ENCODE measurements around the gene SMTNL2.

Gene SMTNL2

GRCh38 chr17:4557626-4558346 lies 26.5 kb upstream of the SMTNL2 start:
- H3K4me3 ChIP-seq: no peak overlapping the region
- H3K27ac ChIP-seq: no peak overlapping the region

GRCh38 chr17:4558347-4558971 lies 25.9 kb upstream of the SMTNL2 start:
- Histone ChIP-seq H3K4me3 (no peak overlapping the region), H3K27ac (no peak overlapping the region)

- Histone ChIP-seq H3K4me3 (peak overlapping the region in 5 of 7 experiments; percentile 8 to 30 (median 17)), H3K27ac (peak overlapping the region in 11 of 21 experiments; percentile 56 to 85 (median 77))
Measured at GRCh38 chr17:4559139-4559791, 25.1 kb upstream of the SMTNL2 start.

GRCh38 chr17:4559966-4560365 lies 24.4 kb upstream of the SMTNL2 start:
- peak overlapping the region in 5 of 7 experiments; percentile 8 to 30 (median 17) for H3K4me3 ChIP-seq

GRCh38 chr17:4560421-4560820 lies 23.9 kb upstream of the SMTNL2 start, which contains the start of gene GGT6:
Gene GGT6, minus strand, starts transcription at chr17:4560577. Its CDS starts 56 bp downstream, at chr17:4560521.
- Histone ChIP-seq H3K27ac (peak within 1 kb of the TSS in 20 of 21 experiments; percentile 26 to 85 (median 66)), H3K4me3 (peak within 1 kb of the TSS in 5 of 7 experiments; percentile 8 to 30 (median 17))

More at GRCh38 chr17:4559966-4560365, 24.4 kb upstream of the SMTNL2 start:
- peak overlapping the region in 20 of 21 experiments; percentile 26 to 85 (median 66) for H3K27ac ChIP-seq

- peak overlapping the region in 16 of 21 experiments; percentile 10 to 85 (median 70) for H3K27ac ChIP-seq
- peak overlapping the region in 1 of 7 experiments; percentile 30 for H3K4me3 ChIP-seq
Measured at GRCh38 chr17:4560837-4561256, 23.5 kb upstream of the SMTNL2 start.

GRCh38 chr17:4562015-4562969 lies 22.0 kb upstream of the SMTNL2 start:
- Histone ChIP-seq H3K27ac (peak overlapping the region in 8 of 21 experiments; percentile 11 to 50 (median 31)), H3K4me3 (no peak overlapping the region)

- peak overlapping the region in 1 of 21 experiments; percentile 2 for H3K27ac ChIP-seq
Measured at GRCh38 chr17:4565209-4566141, 18.9 kb upstream of the SMTNL2 start.

GRCh38 chr17:4566785-4567184 lies 17.5 kb upstream of the SMTNL2 start:
- no peak overlapping the region for H3K27ac ChIP-seq
- H3K4me3 ChIP-seq: no peak overlapping the region

More at GRCh38 chr17:4565209-4566141, 18.9 kb upstream of the SMTNL2 start:
- no peak overlapping the region for H3K4me3 ChIP-seq

GRCh38 chr17:4569591-4569990 lies 14.7 kb upstream of the SMTNL2 start:
- Histone ChIP-seq H3K27ac (no peak overlapping the region), H3K4me3 (no peak overlapping the region)

GRCh38 chr17:4572131-4572530 lies 12.2 kb upstream of the SMTNL2 start:
- no peak overlapping the region for H3K4me3 ChIP-seq
- H3K27ac ChIP-seq: no peak overlapping the region

GRCh38 chr17:4573115-4573514 lies 11.2 kb upstream of the SMTNL2 start:
- H3K27ac ChIP-seq: no peak overlapping the region

GRCh38 chr17:4573669-4574068 lies 10.7 kb upstream of the SMTNL2 start:
- no peak overlapping the region for H3K27ac ChIP-seq
- H3K4me3 ChIP-seq: no peak overlapping the region

More at GRCh38 chr17:4573115-4573514, 11.2 kb upstream of the SMTNL2 start:
- no peak overlapping the region for H3K4me3 ChIP-seq

- Histone ChIP-seq H3K27ac (no peak overlapping the region), H3K4me3 (no peak overlapping the region)
Measured at GRCh38 chr17:4574448-4575045, 9.8 kb upstream of the SMTNL2 start.

GRCh38 chr17:4576161-4576558 lies 8.2 kb upstream of the SMTNL2 start:
- no peak overlapping the region for H3K27ac ChIP-seq
- H3K4me3 ChIP-seq: no peak overlapping the region

GRCh38 chr17:4576729-4577322 lies 7.5 kb upstream of the SMTNL2 start:
- H3K27ac ChIP-seq: no peak overlapping the region
- no peak overlapping the region for H3K4me3 ChIP-seq

GRCh38 chr17:4577386-4577993 lies 6.8 kb upstream of the SMTNL2 start:
- no peak overlapping the region for H3K27ac ChIP-seq
- H3K4me3 ChIP-seq: no peak overlapping the region
